Naive B cell (primary cell): ENCODE results near the gene PNLIPRP2. TPM values are rescaled to one million over a fixed set of nuclear protein-coding genes. Genes with fewer than 3 reads are reported as not detected.

ENCODE experiments used
- ATAC-seq, 2 donors: fragments of 150-1000 bp; cut with Tn5 transposase; 2 replicates each; pipeline ENCODE4 v1.10.0; 2021; ENCODE audit warnings: low read depth in 2 of 2, mild to moderate bottlenecking in 2 of 2, moderate library complexity in 2 of 2
- DNase-seq: peaks from one replicate; pipeline ENCODE4 v3.0.0; 2022
- H3K27ac Mint-ChIP-seq, 6 donors: one replicate each; pipeline ENCODE4 v1.8.0; 2020 to 2022; ENCODE audit warnings: mild to moderate bottlenecking in 6 of 6, mixed read lengths in 6 of 6, moderate library complexity in 5 of 6, inconsistent platforms in 2 of 6
- H3K27me3 Mint-ChIP-seq, 3 donors: one replicate each; pipeline ENCODE4 v1.8.0; 2021 to 2022; ENCODE audit warnings: mixed read lengths in 3 of 3, mild to moderate bottlenecking in 1 of 3
- H3K36me3 Mint-ChIP-seq, 2 donors: one replicate each; pipeline ENCODE4 v1.8.0; 2020 to 2022; ENCODE audit warnings: mixed read lengths in 2 of 2, inconsistent platforms in 1 of 2, mild to moderate bottlenecking in 1 of 2
- H3K4me1 Mint-ChIP-seq, 3 donors: one replicate each; pipeline ENCODE4 v1.8.0; 2020 to 2022; ENCODE audit warnings: mixed read lengths in 3 of 3, inconsistent platforms in 1 of 3, mild to moderate bottlenecking in 1 of 3, moderate library complexity in 1 of 3
- H3K4me3 Mint-ChIP-seq, 8 donors: one replicate each; pipeline ENCODE4 v1.8.0; 2020 to 2022; ENCODE audit warnings: mild to moderate bottlenecking in 8 of 8, mixed read lengths in 8 of 8, moderate library complexity in 8 of 8, inconsistent platforms in 2 of 8
- H3K9me3 Mint-ChIP-seq, 7 donors: one replicate each; pipeline ENCODE4 v1.8.0; 2020 to 2022; ENCODE audit warnings: mixed read lengths in 7 of 7, mild to moderate bottlenecking in 5 of 7, inconsistent platforms in 2 of 7, moderate library complexity in 1 of 7
- polyA plus RNA-seq, 6 donors: library from polyadenylated mRNA; unstranded; fragments of 300-500 nt; fragmentation: Illumina TruSeq; gene quantifications; one replicate each; pipeline ENCODE4 v1.2.3, GENCODE V29; 2021; ENCODE audit warnings: low read depth in 6 of 6

Gene PNLIPRP2
- polyA plus RNA-seq, 6 donors from 2014 or later = not detected

GRCh38 chr10:116602648-116603400 is 17.9 kb upstream of the PNLIPRP2 start:
- Mint-ChIP-seq H3K4me3 (no peak overlapping the region), H3K27ac (no peak overlapping the region), H3K27me3 (peaks cover 10 to 17% (median 17%) of the 10 kb centered on the region in 3 donors), H3K36me3 (no peaks in the 10 kb centered on the region), H3K4me1 (no peaks in the 10 kb centered on the region), H3K9me3 (peaks cover 0 to 3% (median 0%) of the 10 kb centered on the region in 7 donors)
- ATAC-seq (no peak), DNase-seq (no peak)

- Mint-ChIP-seq H3K36me3 (no peaks in the 10 kb centered on the region), H3K27ac (no peak overlapping the region), H3K9me3 (peaks cover 0 to 9% (median 2%) of the 10 kb centered on the region in 7 donors), H3K4me3 (no peak overlapping the region), H3K4me1 (no peaks in the 10 kb centered on the region), H3K27me3 (peaks cover 17 to 39% (median 38%) of the 10 kb centered on the region in 3 donors)
- no peak for ATAC-seq
- DNase-seq = no peak
These were observed 14.7 kb upstream of the PNLIPRP2 start for GRCh38 chr10:116606061-116606483.

- Mint-ChIP-seq H3K4me1 (no peaks in the 10 kb centered on the region), H3K36me3 (no peaks in the 10 kb centered on the region), H3K4me3 (no peak overlapping the region), H3K9me3 (peaks cover 0 to 9% (median 1%) of the 10 kb centered on the region in 7 donors), H3K27me3 (peaks cover 17 to 39% (median 39%) of the 10 kb centered on the region in 3 donors), H3K27ac (peak overlapping the region in 1 of 6 donors; percentile 25)
- no peak for ATAC-seq
- no peak for DNase-seq
These were observed 13.4 kb upstream of the PNLIPRP2 start for GRCh38 chr10:116607336-116607735.

- ATAC-seq (no peak), DNase-seq (no peak)
- Mint-ChIP-seq H3K36me3 (no peaks in the 10 kb centered on the region), H3K27me3 (peaks cover 17 to 39% (median 39%) of the 10 kb centered on the region in 3 donors), H3K27ac (no peak overlapping the region), H3K4me1 (no peaks in the 10 kb centered on the region), H3K9me3 (peaks cover 0 to 14% (median 4%) of the 10 kb centered on the region in 7 donors), H3K4me3 (no peak overlapping the region)
These were observed 11.8 kb upstream of the PNLIPRP2 start for GRCh38 chr10:116608686-116609594.

- no peak overlapping the region for H3K4me3 Mint-ChIP-seq
These were observed 10.2 kb upstream of the PNLIPRP2 start for GRCh38 chr10:116610443-116611152.

GRCh38 chr10:116611153-116611545 is 9.6 kb upstream of the PNLIPRP2 start:
- Mint-ChIP-seq H3K9me3 (peaks cover 2 to 14% (median 7%) of the 10 kb centered on the region in 7 donors), H3K27ac (peak overlapping the region in 1 of 6 donors; percentile 24), H3K4me3 (no peak overlapping the region), H3K4me1 (no peaks in the 10 kb centered on the region), H3K36me3 (no peaks in the 10 kb centered on the region), H3K27me3 (peaks cover 15 to 32% (median 28%) of the 10 kb centered on the region in 3 donors)
- ATAC-seq (no peak), DNase-seq (no peak)

More at GRCh38 chr10:116610443-116611152, 10.2 kb upstream of the PNLIPRP2 start:
- peaks cover 13 to 38% (median 34%) of the 10 kb centered on the region in 3 donors for H3K27me3 Mint-ChIP-seq
- H3K4me1 Mint-ChIP-seq = no peaks in the 10 kb centered on the region
- DNase-seq (no peak), ATAC-seq (no peak)
- no peaks in the 10 kb centered on the region for H3K36me3 Mint-ChIP-seq
- peaks cover 0 to 14% (median 5%) of the 10 kb centered on the region in 7 donors for H3K9me3 Mint-ChIP-seq
- H3K27ac Mint-ChIP-seq = peak overlapping the region in 1 of 6 donors; percentile 86

GRCh38 chr10:116612107-116612769 is 8.5 kb upstream of the PNLIPRP2 start:
- Mint-ChIP-seq H3K9me3 (peaks cover 2 to 14% (median 9%) of the 10 kb centered on the region in 7 donors), H3K27ac (no peak overlapping the region), H3K4me3 (no peak overlapping the region), H3K27me3 (peaks cover 14 to 27% (median 25%) of the 10 kb centered on the region in 3 donors), H3K36me3 (no peaks in the 10 kb centered on the region), H3K4me1 (no peaks in the 10 kb centered on the region)
- ATAC-seq = no peak
- DNase-seq = no peak

GRCh38 chr10:116613471-116613870 is 7.3 kb upstream of the PNLIPRP2 start:
- Mint-ChIP-seq H3K4me1 (no peaks in the 10 kb centered on the region), H3K27me3 (peaks cover 10 to 21% (median 21%) of the 10 kb centered on the region in 3 donors), H3K9me3 (peaks cover 2 to 14% (median 9%) of the 10 kb centered on the region in 7 donors), H3K4me3 (no peak overlapping the region), H3K27ac (no peak overlapping the region), H3K36me3 (no peaks in the 10 kb centered on the region)
- ATAC-seq (no peak), DNase-seq (no peak)

- DNase-seq (no peak), ATAC-seq (no peak)
- H3K4me3 Mint-ChIP-seq = no peak overlapping the region
- H3K4me1 Mint-ChIP-seq = no peaks in the 10 kb centered on the region
- H3K27me3 Mint-ChIP-seq = peaks cover 5 to 13% (median 13%) of the 10 kb centered on the region in 3 donors
- peaks cover 2 to 17% (median 9%) of the 10 kb centered on the region in 7 donors for H3K9me3 Mint-ChIP-seq
- H3K27ac Mint-ChIP-seq = no peak overlapping the region
- no peaks in the 10 kb centered on the region for H3K36me3 Mint-ChIP-seq
These were observed 6.0 kb upstream of the PNLIPRP2 start for GRCh38 chr10:116614796-116615195.

GRCh38 chr10:116615199-116615776 is 5.5 kb upstream of the PNLIPRP2 start:
- Mint-ChIP-seq H3K4me3 (no peak overlapping the region), H3K36me3 (no peaks in the 10 kb centered on the region), H3K27ac (no peak overlapping the region), H3K27me3 (peaks cover 5 to 8% (median 8%) of the 10 kb centered on the region in 3 donors), H3K9me3 (peaks cover 2 to 17% (median 8%) of the 10 kb centered on the region in 7 donors), H3K4me1 (no peaks in the 10 kb centered on the region)
- DNase-seq = no peak
- ATAC-seq = no peak

GRCh38 chr10:116621476-116621875 is 723 bp downstream of the PNLIPRP2 start:
- Mint-ChIP-seq H3K9me3 (peaks cover 0 to 13% (median 0%) of the 10 kb centered on the region in 7 donors), H3K27ac (no peak overlapping the region), H3K36me3 (no peaks in the 10 kb centered on the region), H3K4me3 (no peak overlapping the region), H3K4me1 (no peaks in the 10 kb centered on the region), H3K27me3 (peaks cover 7 to 18% (median 16%) of the 10 kb centered on the region in 3 donors)
- ATAC-seq (no peak), DNase-seq (no peak)

- Mint-ChIP-seq H3K27ac (no peak overlapping the region), H3K4me1 (no peaks in the 10 kb centered on the region), H3K4me3 (no peak overlapping the region), H3K9me3 (peaks cover 0 to 13% (median 0%) of the 10 kb centered on the region in 7 donors), H3K36me3 (no peaks in the 10 kb centered on the region), H3K27me3 (peaks cover 13 to 21% (median 19%) of the 10 kb centered on the region in 3 donors)
- no peak for ATAC-seq
- no peak for DNase-seq
These were observed 1.3 kb downstream of the PNLIPRP2 start for GRCh38 chr10:116621934-116622655.
